Erythroblast (primary cell): Measurements from ENCODE around the gene SLCO2A1.

Experiments
- GATA1 ChIP-seq: IDR thresholded peaks from 2 replicates; pipeline ENCODE4 v1.6.1; 2011; ENCODE audit warnings: low read depth, mild to moderate bottlenecking, control low read depth, low read length, moderate library complexity
- POLR2A ChIP-seq: IDR thresholded peaks from 2 replicates; pipeline ENCODE4 v1.6.1; 2011; ENCODE audit warnings: mild to moderate bottlenecking, low read length

GRCh38 chr3:133986311-133986710 lies 43.4 kb downstream of the SLCO2A1 start:
- TF ChIP-seq POLR2A, result no peak
- TF ChIP-seq GATA1, result no peak
